Subcutaneous abdominal adipose tissue (tissue), 5 donors: Measurements from ENCODE around the gene DCLRE1B.

Experiments used
- H3K27ac ChIP-seq: one replicate; pipeline ENCODE4 v1.7.0; 2013; ENCODE audit warnings: low read depth, mild to moderate bottlenecking, inconsistent platforms, low read length, moderate library complexity
- H3K27me3 ChIP-seq, 5 donors: one replicate each; pipeline ENCODE4 v1.7.0; 2013; ENCODE audit warnings: low read length in 5 of 5, inconsistent platforms in 1 of 5; ENCODE audit not compliant: control insufficient read depth in 5 of 5, insufficient read depth in 4 of 5
- H3K36me3 ChIP-seq, 5 donors: one replicate each; pipeline ENCODE4 v1.7.0; 2013; ENCODE audit warnings: low read length in 5 of 5; ENCODE audit not compliant: control insufficient read depth in 5 of 5, insufficient read depth in 5 of 5
- H3K4me1 ChIP-seq, 5 donors: one replicate each; pipeline ENCODE4 v1.7.0; 2013; ENCODE audit warnings: low read length in 5 of 5, mild to moderate bottlenecking in 3 of 5, moderate library complexity in 1 of 5; ENCODE audit not compliant: control insufficient read depth in 5 of 5, insufficient read depth in 5 of 5
- H3K4me3 ChIP-seq, 5 donors: one replicate each; pipeline ENCODE4 v1.7.0; 2013; ENCODE audit warnings: low read length in 5 of 5, low read depth in 1 of 5
- H3K9ac ChIP-seq, 5 donors: one replicate each; pipeline ENCODE4 v1.7.0; 2013; ENCODE audit warnings: low read length in 5 of 5, mild to moderate bottlenecking in 4 of 5, moderate library complexity in 3 of 5
- H3K9me3 ChIP-seq, 5 donors: one replicate each; pipeline ENCODE4 v1.7.0; 2013; ENCODE audit warnings: low read length in 5 of 5; ENCODE audit not compliant: control insufficient read depth in 5 of 5
- donor health status: healthy.
- donor health status: healthy.
- donor health status: healthy.
- donor health status: healthy.
- donor health status: healthy.

The DCLRE1B gene

GRCh38 chr1:113904674-113905434, at the start of gene DCLRE1B, which contains the start of gene AP4B1:
Gene DCLRE1B (plus strand): TSS chr1:113905326. CDS start chr1:113905587, 261 bp downstream.
Gene AP4B1 (minus strand): TSS chr1:113904799. CDS start chr1:113904717, 82 bp downstream.
- Histone ChIP-seq H3K9me3 (no peaks in the 10 kb centered on the region), H3K36me3 (peaks cover 7 to 36% (median 22%) of the 10 kb centered on the region in 5 donors), H3K4me3 (peak within 1 kb of the TSS; percentile 86 to 99 (median 91)), H3K4me1 (peaks cover 9 to 30% (median 25%) of the 10 kb centered on the region in 5 donors), H3K9ac (peak within 1 kb of the TSS; percentile 87 to 99 (median 95)), H3K27me3 (no peaks in the 10 kb centered on the region), H3K27ac (peak within 1 kb of the TSS; percentile 98)

GRCh38 chr1:113855630-113856400, 49.3 kb upstream of the DCLRE1B start:
- Histone ChIP-seq H3K9ac (no peak overlapping the region), H3K9me3 (no peaks in the 10 kb centered on the region), H3K4me1 (peaks cover 0 to 27% (median 11%) of the 10 kb centered on the region in 5 donors)

GRCh38 chr1:113856401-113856790, 48.7 kb upstream of the DCLRE1B start:
- H3K36me3 ChIP-seq, result no peaks in the 10 kb centered on the region
- peak overlapping the region; percentile 6 for H3K27ac ChIP-seq
- H3K4me3 ChIP-seq, result no peak overlapping the region
- peak overlapping the region in 1 of 5 donors; percentile 7 for H3K9ac ChIP-seq
- peaks cover 0 to 27% (median 11%) of the 10 kb centered on the region in 5 donors for H3K4me1 ChIP-seq
- no peaks in the 10 kb centered on the region for H3K27me3 ChIP-seq
- no peaks in the 10 kb centered on the region for H3K9me3 ChIP-seq

More at GRCh38 chr1:113855630-113856400, 49.3 kb upstream of the DCLRE1B start:
- Histone ChIP-seq H3K36me3 (no peaks in the 10 kb centered on the region), H3K4me3 (no peak overlapping the region), H3K27ac (no peak overlapping the region), H3K27me3 (no peaks in the 10 kb centered on the region)

GRCh38 chr1:113857776-113858175, 47.4 kb upstream of the DCLRE1B start:
- Histone ChIP-seq H3K4me1 (peaks cover 0 to 25% (median 11%) of the 10 kb centered on the region in 5 donors), H3K9me3 (no peaks in the 10 kb centered on the region)

GRCh38 chr1:113858418-113858817, 46.7 kb upstream of the DCLRE1B start:
- no peak overlapping the region for H3K27ac ChIP-seq
- H3K36me3 ChIP-seq, result no peaks in the 10 kb centered on the region
- H3K27me3 ChIP-seq, result no peaks in the 10 kb centered on the region
- H3K9ac ChIP-seq, result no peak overlapping the region
- no peak overlapping the region for H3K4me3 ChIP-seq
- H3K4me1 ChIP-seq, result peaks cover 0 to 25% (median 11%) of the 10 kb centered on the region in 5 donors
- H3K9me3 ChIP-seq, result no peaks in the 10 kb centered on the region

More at GRCh38 chr1:113857776-113858175, 47.4 kb upstream of the DCLRE1B start:
- no peaks in the 10 kb centered on the region for H3K36me3 ChIP-seq
- no peak overlapping the region for H3K9ac ChIP-seq
- H3K4me3 ChIP-seq, result no peak overlapping the region
- H3K27ac ChIP-seq, result no peak overlapping the region
- no peaks in the 10 kb centered on the region for H3K27me3 ChIP-seq

GRCh38 chr1:113858982-113859381, 46.1 kb upstream of the DCLRE1B start:
- no peak overlapping the region for H3K27ac ChIP-seq
- H3K9me3 ChIP-seq, result no peaks in the 10 kb centered on the region
- H3K4me1 ChIP-seq, result peaks cover 0 to 25% (median 11%) of the 10 kb centered on the region in 5 donors
- no peak overlapping the region for H3K9ac ChIP-seq
- no peak overlapping the region for H3K4me3 ChIP-seq
- H3K36me3 ChIP-seq, result no peaks in the 10 kb centered on the region
- H3K27me3 ChIP-seq, result no peaks in the 10 kb centered on the region

GRCh38 chr1:113859478-113860175, 45.5 kb upstream of the DCLRE1B start:
- Histone ChIP-seq H3K27ac (no peak overlapping the region), H3K36me3 (no peaks in the 10 kb centered on the region), H3K9ac (peak overlapping the region in 2 of 5 donors; percentile 32 to 36), H3K27me3 (no peaks in the 10 kb centered on the region), H3K4me1 (peaks cover 0 to 25% (median 11%) of the 10 kb centered on the region in 5 donors), H3K4me3 (peak overlapping the region in 2 of 5 donors; percentile 13 to 36), H3K9me3 (no peaks in the 10 kb centered on the region)

- Histone ChIP-seq H3K9me3 (no peaks in the 10 kb centered on the region), H3K9ac (peak overlapping the region in 1 of 5 donors; percentile 4), H3K4me1 (peaks cover 0 to 21% (median 11%) of the 10 kb centered on the region in 5 donors), H3K4me3 (no peak overlapping the region), H3K36me3 (no peaks in the 10 kb centered on the region), H3K27ac (no peak overlapping the region), H3K27me3 (no peaks in the 10 kb centered on the region)
Observed at GRCh38 chr1:113860891-113861290, 44.2 kb upstream of the DCLRE1B start.

- Histone ChIP-seq H3K4me3 (no peak overlapping the region), H3K27ac (no peak overlapping the region), H3K9me3 (no peaks in the 10 kb centered on the region), H3K36me3 (no peaks in the 10 kb centered on the region), H3K9ac (no peak overlapping the region), H3K27me3 (no peaks in the 10 kb centered on the region), H3K4me1 (peaks cover 0 to 14% (median 7%) of the 10 kb centered on the region in 5 donors)
Observed at GRCh38 chr1:113861641-113862040, 43.5 kb upstream of the DCLRE1B start.
